ENCODE results near the gene RANBP10.

RANBP10 gene

DNA sequence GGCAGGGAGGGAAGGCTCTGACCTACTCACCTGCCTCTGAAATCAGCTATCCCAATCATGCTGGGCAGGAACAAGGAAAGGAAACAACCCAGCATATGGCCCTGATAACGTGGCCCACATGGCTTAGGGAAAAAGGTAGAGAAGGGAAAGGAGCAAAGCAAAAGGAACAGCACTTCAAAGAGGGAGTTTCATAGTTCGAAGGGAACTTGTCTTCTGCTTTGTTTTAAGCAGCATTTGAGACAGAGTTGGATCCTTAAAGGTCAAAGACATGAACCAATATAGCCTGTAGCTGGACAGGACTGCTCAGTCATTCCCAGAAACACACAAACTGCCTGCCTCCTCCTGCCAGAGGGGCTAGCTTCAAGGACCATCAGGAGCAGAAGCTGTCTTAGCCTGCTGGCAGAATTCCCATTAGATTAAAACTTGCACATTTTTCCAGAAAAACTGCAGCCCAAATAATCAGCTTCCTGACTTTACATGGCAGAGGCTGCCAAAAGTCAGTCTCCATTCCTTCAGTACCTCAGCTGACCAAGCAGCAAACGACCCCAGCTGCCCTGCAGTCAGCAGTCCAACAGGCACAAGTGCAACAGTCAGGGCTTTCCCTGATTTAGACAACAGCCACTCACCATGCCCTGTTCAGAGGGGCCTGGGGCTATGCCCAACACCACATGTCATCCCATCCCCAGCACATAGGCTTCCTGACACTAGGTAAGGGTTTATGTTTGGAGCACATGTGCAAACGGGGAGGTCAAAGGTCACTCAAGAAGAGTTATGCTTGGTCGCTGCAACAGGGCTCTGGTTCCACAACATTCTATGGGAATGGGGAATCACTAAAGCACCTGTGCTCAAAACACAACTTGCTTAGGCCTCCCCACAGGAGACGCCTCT, 32.5 kb downstream of the RANBP10 start:
- H3K4me3 ChIP-seq (replicated peaks; ENCODE audit: insufficient read depth, low read length), result no peak overlapping the region
- H3K27ac ChIP-seq (replicated peaks), result no peak overlapping the region
- TF ChIP-seq, protein P1, sequence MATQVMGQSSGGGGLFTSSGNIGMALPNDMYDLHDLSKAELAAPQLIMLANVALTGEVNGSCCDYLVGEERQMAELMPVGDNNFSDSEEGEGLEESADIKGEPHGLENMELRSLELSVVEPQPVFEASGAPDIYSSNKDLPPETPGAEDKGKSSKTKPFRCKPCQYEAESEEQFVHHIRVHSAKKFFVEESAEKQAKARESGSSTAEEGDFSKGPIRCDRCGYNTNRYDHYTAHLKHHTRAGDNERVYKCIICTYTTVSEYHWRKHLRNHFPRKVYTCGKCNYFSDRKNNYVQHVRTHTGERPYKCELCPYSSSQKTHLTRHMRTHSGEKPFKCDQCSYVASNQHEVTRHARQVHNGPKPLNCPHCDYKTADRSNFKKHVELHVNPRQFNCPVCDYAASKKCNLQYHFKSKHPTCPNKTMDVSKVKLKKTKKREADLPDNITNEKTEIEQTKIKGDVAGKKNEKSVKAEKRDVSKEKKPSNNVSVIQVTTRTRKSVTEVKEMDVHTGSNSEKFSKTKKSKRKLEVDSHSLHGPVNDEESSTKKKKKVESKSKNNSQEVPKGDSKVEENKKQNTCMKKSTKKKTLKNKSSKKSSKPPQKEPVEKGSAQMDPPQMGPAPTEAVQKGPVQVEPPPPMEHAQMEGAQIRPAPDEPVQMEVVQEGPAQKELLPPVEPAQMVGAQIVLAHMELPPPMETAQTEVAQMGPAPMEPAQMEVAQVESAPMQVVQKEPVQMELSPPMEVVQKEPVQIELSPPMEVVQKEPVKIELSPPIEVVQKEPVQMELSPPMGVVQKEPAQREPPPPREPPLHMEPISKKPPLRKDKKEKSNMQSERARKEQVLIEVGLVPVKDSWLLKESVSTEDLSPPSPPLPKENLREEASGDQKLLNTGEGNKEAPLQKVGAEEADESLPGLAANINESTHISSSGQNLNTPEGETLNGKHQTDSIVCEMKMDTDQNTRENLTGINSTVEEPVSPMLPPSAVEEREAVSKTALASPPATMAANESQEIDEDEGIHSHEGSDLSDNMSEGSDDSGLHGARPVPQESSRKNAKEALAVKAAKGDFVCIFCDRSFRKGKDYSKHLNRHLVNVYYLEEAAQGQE (IDR thresholded peaks at IDR 0.05; ENCODE audit: insufficient replicate concordance, low read depth), result no peak
- TF ChIP-seq, protein P2, sequence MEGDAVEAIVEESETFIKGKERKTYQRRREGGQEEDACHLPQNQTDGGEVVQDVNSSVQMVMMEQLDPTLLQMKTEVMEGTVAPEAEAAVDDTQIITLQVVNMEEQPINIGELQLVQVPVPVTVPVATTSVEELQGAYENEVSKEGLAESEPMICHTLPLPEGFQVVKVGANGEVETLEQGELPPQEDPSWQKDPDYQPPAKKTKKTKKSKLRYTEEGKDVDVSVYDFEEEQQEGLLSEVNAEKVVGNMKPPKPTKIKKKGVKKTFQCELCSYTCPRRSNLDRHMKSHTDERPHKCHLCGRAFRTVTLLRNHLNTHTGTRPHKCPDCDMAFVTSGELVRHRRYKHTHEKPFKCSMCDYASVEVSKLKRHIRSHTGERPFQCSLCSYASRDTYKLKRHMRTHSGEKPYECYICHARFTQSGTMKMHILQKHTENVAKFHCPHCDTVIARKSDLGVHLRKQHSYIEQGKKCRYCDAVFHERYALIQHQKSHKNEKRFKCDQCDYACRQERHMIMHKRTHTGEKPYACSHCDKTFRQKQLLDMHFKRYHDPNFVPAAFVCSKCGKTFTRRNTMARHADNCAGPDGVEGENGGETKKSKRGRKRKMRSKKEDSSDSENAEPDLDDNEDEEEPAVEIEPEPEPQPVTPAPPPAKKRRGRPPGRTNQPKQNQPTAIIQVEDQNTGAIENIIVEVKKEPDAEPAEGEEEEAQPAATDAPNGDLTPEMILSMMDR (IDR thresholded peaks at IDR 0.05; ENCODE audit: insufficient read depth, low read length), result no peak
- TF ChIP-seq POLR2AphosphoS5 (IDR thresholded peaks at IDR 0.05; ENCODE audit: low read depth) (no peak), SPI1 (IDR thresholded peaks at IDR 0.05; ENCODE audit: borderline replicate concordance, low read depth) (no peak), GABPA (IDR thresholded peaks at IDR 0.05; ENCODE audit: low read depth) (no peak)
- DNase-seq (ENCODE audit: low read depth in 1 of 2, low spot score in 1 of 2), result no peak
- H3K27me3 ChIP-seq (ENCODE audit: insufficient read depth, poor library complexity, severe bottlenecking), result no peaks in the 10 kb centered on the region

DNA sequence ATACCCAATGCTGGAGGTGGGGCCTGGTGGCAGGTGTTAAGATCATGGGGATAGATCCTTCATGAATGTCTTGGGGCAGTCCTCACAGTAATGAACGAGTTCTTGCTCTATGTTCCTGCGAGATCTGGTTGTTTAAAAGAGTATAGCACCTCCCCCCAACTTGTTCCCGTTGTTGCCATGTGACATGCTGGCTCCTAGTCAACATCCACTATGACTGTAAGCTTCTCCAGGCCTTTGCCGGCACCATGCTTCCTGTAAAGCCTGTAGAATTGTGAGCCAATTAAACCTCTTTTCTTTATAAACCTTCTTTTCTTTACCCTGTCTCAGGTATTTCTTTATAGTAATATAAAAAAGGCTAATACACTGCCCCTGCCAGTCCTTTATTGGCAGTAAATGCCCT, 33.3 kb downstream of the RANBP10 start:
- Histone ChIP-seq H3K27me3 (ENCODE audit: insufficient read depth, poor library complexity, severe bottlenecking) (no peaks in the 10 kb centered on the region), H3K4me3 (replicated peaks; ENCODE audit: insufficient read depth, low read length) (no peak overlapping the region), H3K27ac (replicated peaks) (no peak overlapping the region)
- DNase-seq (ENCODE audit: low read depth in 1 of 2, low spot score in 1 of 2), result no peak
- TF ChIP-seq SPI1 (IDR thresholded peaks at IDR 0.05; ENCODE audit: borderline replicate concordance, low read depth) (no peak), GABPA (IDR thresholded peaks at IDR 0.05; ENCODE audit: low read depth) (no peak), POLR2AphosphoS5 (IDR thresholded peaks at IDR 0.05; ENCODE audit: low read depth) (no peak)
- TF ChIP-seq, protein P1 (IDR thresholded peaks at IDR 0.05; ENCODE audit: insufficient replicate concordance, low read depth), result no peak
- TF ChIP-seq, protein P2 (IDR thresholded peaks at IDR 0.05; ENCODE audit: insufficient read depth, low read length), result no peak

DNA sequence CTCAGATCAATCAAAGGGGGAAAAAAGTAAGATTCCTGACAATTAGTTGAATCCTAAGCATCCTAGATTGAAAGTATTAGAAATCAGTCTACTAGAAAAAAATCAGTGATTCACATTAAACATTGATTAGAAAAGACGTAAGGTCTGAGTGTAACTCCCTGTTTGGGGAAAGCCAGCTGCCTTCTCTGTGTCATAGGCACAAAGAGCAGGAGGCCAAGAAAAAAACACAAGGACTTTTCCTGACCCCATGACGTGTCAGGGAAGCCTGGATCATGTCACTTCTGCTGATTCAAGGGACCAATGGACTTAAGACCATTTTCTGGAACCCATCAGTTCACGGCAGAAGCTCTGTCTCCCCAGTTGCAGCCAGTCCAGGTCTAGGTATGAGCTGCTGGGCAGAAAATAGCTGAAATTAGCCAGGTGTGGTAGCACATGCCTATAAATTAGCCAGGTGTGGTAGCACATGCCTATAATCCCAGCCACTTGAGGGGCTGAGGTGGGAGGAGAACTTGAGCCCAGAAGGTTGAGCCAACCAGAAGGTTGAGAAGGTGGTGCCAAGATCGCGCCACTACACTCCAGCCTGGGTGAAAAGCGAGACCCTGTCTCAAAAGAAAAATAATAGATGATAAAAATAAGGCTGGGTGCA, 35.9 kb downstream of the RANBP10 start:
- TF ChIP-seq, protein P2 (IDR thresholded peaks at IDR 0.05; ENCODE audit: insufficient read depth, low read length), result no peak
- no peak for TF ChIP-seq POLR2AphosphoS5 (IDR thresholded peaks at IDR 0.05; ENCODE audit: low read depth)
- DNase-seq (ENCODE audit: low read depth in 1 of 2, low spot score in 1 of 2), result no peak
- Histone ChIP-seq H3K27me3 (ENCODE audit: insufficient read depth, poor library complexity, severe bottlenecking) (no peaks in the 10 kb centered on the region), H3K4me3 (replicated peaks; ENCODE audit: insufficient read depth, low read length) (no peak overlapping the region), H3K27ac (replicated peaks) (no peak overlapping the region)

Measured in HL-60 (cell line).